Uterus (tissue), 4 donors: ENCODE results near the gene EMC1. TPM values are rescaled to one million over a fixed set of nuclear protein-coding genes. Genes with fewer than 3 reads are reported as not detected.

ENCODE experiments used
- DNase-seq, 2 donors: peaks; one replicate each; pipeline ENCODE4 v3.0.0-alpha.2; 2019 to 2020
- H3K27ac ChIP-seq, 2 donors: fragments of 200-600 bp; sonication (generic); 1 replicate in 1 of 2; 2 replicates in 1 of 2; pipeline ENCODE4 v1.5.1; 2016 to 2018
- H3K27me3 ChIP-seq, 2 donors: fragments of 200-600 bp; sonication (generic); one replicate each; pipeline ENCODE4 v1.5.1; 2018 to 2019; ENCODE audit warnings: control low read depth in 1 of 2
- H3K36me3 ChIP-seq, 2 donors: fragments of 200-600 bp; sonication (generic); one replicate each; pipeline ENCODE4 v1.5.1; 2019; ENCODE audit warnings: control low read depth in 1 of 2
- H3K4me1 ChIP-seq, 2 donors: fragments of 200-600 bp; sonication (generic); one replicate each; pipeline ENCODE4 v1.5.1; 2018 to 2019; ENCODE audit warnings: control low read depth in 1 of 2
- H3K4me3 ChIP-seq, 2 donors: fragments of 200-600 bp; sonication (generic); 1 replicate in 1 of 2; 2 replicates in 1 of 2; pipeline ENCODE4 v1.5.1; 2018 to 2019; ENCODE audit warnings: mild to moderate bottlenecking in 1 of 2
- H3K9me3 ChIP-seq, 2 donors: fragments of 200-600 bp; sonication (generic); one replicate each; pipeline ENCODE4 v1.5.1; 2019; ENCODE audit warnings: control low read depth in 1 of 2
- CTCF ChIP-seq, 4 experiments: fragments of 200-600 bp in 2 of 4; fragments of 450-650 bp in 2 of 4; sonication (generic) in 2 of 4; IDR thresholded peaks; one replicate each; pipeline ENCODE4 v1.5.1; 2016 to 2019; ENCODE audit warnings: antibody characterized with exemption in 4 of 4, mild to moderate bottlenecking in 2 of 4, moderate library complexity in 1 of 4
- POLR2A ChIP-seq, 2 donors: fragments of 450-650 bp; IDR thresholded peaks; one replicate each; pipeline ENCODE4 v1.6.1; 2016; ENCODE audit warnings: antibody characterized with exemption in 2 of 2, mild to moderate bottlenecking in 1 of 2, moderate library complexity in 1 of 2
- intact Hi-C: fragments of 100-400 bp; cut with DNase I; formaldehyde crosslinking; loops from one replicate; pipeline ENCODE4 v1.15.1; 2023; ENCODE audit warnings: low total_unique reads
- total RNA-seq, 4 donors: library from RNA; depleted of rRNA in 3 of 4; stranded (reverse); fragments of >200 nt in 3 of 4; gene quantifications; one replicate each; pipeline versions ENCODE4 v1.1.0 to v1.2.4, GENCODE V29; 2014 to 2023
- donor health status: DM: yes; HTN: yes; CAD: no.

The EMC1 gene
- total RNA-seq, 4 donors from 2014 or later = 19.4 to 63.9 (median 41.3) TPM

- Histone ChIP-seq H3K9me3 (no peaks in the 10 kb centered on the region), H3K27me3 (no peaks in the 10 kb centered on the region), H3K27ac (peak overlapping the region; percentile 86 to 95), H3K36me3 (no peaks in the 10 kb centered on the region), H3K4me1 (peaks cover 13% of the 10 kb centered on the region in 2 donors), H3K4me3 (peak overlapping the region; percentile 75 to 81)
- peak in 1 of 2 donors; percentile 36 for DNase-seq
- TF ChIP-seq POLR2A (IDR thresholded peaks at IDR 0.05) (no peak), CTCF (IDR thresholded peaks at IDR 0.05) (no peak)
- intact Hi-C loops = no loop called here
These were observed 41.8 kb downstream of the EMC1 start for GRCh38 chr1:19209439-19209989.

GRCh38 chr1:19208710-19209438, 42.5 kb downstream of the EMC1 start:
- intact Hi-C loops = no loop called here

GRCh38 chr1:19206947-19207346, 44.4 kb downstream of the EMC1 start:
- Histone ChIP-seq H3K27me3 (no peaks in the 10 kb centered on the region), H3K9me3 (no peaks in the 10 kb centered on the region), H3K36me3 (no peaks in the 10 kb centered on the region), H3K4me1 (peaks cover 13 to 15% of the 10 kb centered on the region in 2 donors), H3K27ac (no peak overlapping the region), H3K4me3 (no peak overlapping the region)
- no peak for DNase-seq
- TF ChIP-seq CTCF (IDR thresholded peaks at IDR 0.05) = no peak
- no peak for TF ChIP-seq POLR2A (IDR thresholded peaks at IDR 0.05)
- intact Hi-C loops = no loop called here

More at GRCh38 chr1:19208710-19209438, 42.5 kb downstream of the EMC1 start:
- Histone ChIP-seq H3K4me1 (peaks cover 13 to 15% of the 10 kb centered on the region in 2 donors), H3K4me3 (peak overlapping the region; percentile 75 to 81), H3K9me3 (no peaks in the 10 kb centered on the region), H3K27me3 (no peaks in the 10 kb centered on the region), H3K36me3 (no peaks in the 10 kb centered on the region), H3K27ac (peak overlapping the region; percentile 86 to 95)
- TF ChIP-seq POLR2A (IDR thresholded peaks at IDR 0.05) (no peak), CTCF (IDR thresholded peaks at IDR 0.05) (no peak)
- no peak for DNase-seq

GRCh38 chr1:19205845-19206244, 45.5 kb downstream of the EMC1 start:
- peaks cover 8 to 15% of the 10 kb centered on the region in 2 donors for H3K4me1 ChIP-seq
- no peak for DNase-seq
- H3K27ac ChIP-seq = no peak overlapping the region
- no peaks in the 10 kb centered on the region for H3K36me3 ChIP-seq
- intact Hi-C loops = no loop called here
- H3K4me3 ChIP-seq = no peak overlapping the region
- no peaks in the 10 kb centered on the region for H3K9me3 ChIP-seq
- H3K27me3 ChIP-seq = no peaks in the 10 kb centered on the region
- no peak for TF ChIP-seq POLR2A (IDR thresholded peaks at IDR 0.05)
- TF ChIP-seq CTCF (IDR thresholded peaks at IDR 0.05) = no peak

- TF ChIP-seq POLR2A (IDR thresholded peaks at IDR 0.05) (no peak), CTCF (IDR thresholded peaks at IDR 0.05) (no peak)
- H3K4me3 ChIP-seq = no peak overlapping the region
- H3K27me3 ChIP-seq = no peaks in the 10 kb centered on the region
- no peak overlapping the region for H3K27ac ChIP-seq
- H3K4me1 ChIP-seq = peaks cover 6 to 15% of the 10 kb centered on the region in 2 donors
- H3K36me3 ChIP-seq = no peaks in the 10 kb centered on the region
- no peak for DNase-seq
- no peaks in the 10 kb centered on the region for H3K9me3 ChIP-seq
- intact Hi-C loops = no loop called here
These were observed 45.9 kb downstream of the EMC1 start for GRCh38 chr1:19205403-19205802.
